Measurements from ENCODE around the gene TICAM1.

Gene TICAM1

GRCh38 chr19:4773047-4773640, 58.4 kb downstream of the TICAM1 start:
- Histone ChIP-seq H3K27ac (ENCODE audit: low read depth, low read length) (no peak overlapping the region), H3K9ac (ENCODE audit: low read depth in 1 of 2, low read length in 2 of 2) (no peak overlapping the region), H3K9me3 (ENCODE audit: control insufficient read depth in 1 of 2, low read length in 2 of 2) (no peaks in the 10 kb centered on the region), H3K27me3 (ENCODE audit: control insufficient read depth in 1 of 2, insufficient read depth in 2 of 2, low read length in 2 of 2) (peaks cover 0 to 3% of the 10 kb centered on the region in 2 donors), H3K36me3 (ENCODE audit: control insufficient read depth in 1 of 2, insufficient read depth in 2 of 2, low read length in 2 of 2) (no peaks in the 10 kb centered on the region), H3K4me1 (ENCODE audit: control insufficient read depth in 1 of 2, insufficient read depth in 2 of 2, low read length in 2 of 2) (no peaks in the 10 kb centered on the region), H3K4me3 (ENCODE audit: low read depth in 1 of 2, low read length in 2 of 2) (no peak overlapping the region)

GRCh38 chr19:4772566-4772965, 58.9 kb downstream of the TICAM1 start:
- no peaks in the 10 kb centered on the region for H3K36me3 ChIP-seq (ENCODE audit: control insufficient read depth in 1 of 2, insufficient read depth in 2 of 2, low read length in 2 of 2)
- H3K4me1 ChIP-seq (ENCODE audit: control insufficient read depth in 1 of 2, insufficient read depth in 2 of 2, low read length in 2 of 2): no peaks in the 10 kb centered on the region
- no peak overlapping the region for H3K27ac ChIP-seq (ENCODE audit: low read depth, low read length)
- peaks cover 0 to 3% of the 10 kb centered on the region in 2 donors for H3K27me3 ChIP-seq (ENCODE audit: control insufficient read depth in 1 of 2, insufficient read depth in 2 of 2, low read length in 2 of 2)
- H3K9ac ChIP-seq (ENCODE audit: low read depth in 1 of 2, low read length in 2 of 2): no peak overlapping the region
- H3K4me3 ChIP-seq (ENCODE audit: low read depth in 1 of 2, low read length in 2 of 2): no peak overlapping the region
- H3K9me3 ChIP-seq (ENCODE audit: control insufficient read depth in 1 of 2, low read length in 2 of 2): no peaks in the 10 kb centered on the region

GRCh38 chr19:4768934-4769777, 62.4 kb downstream of the TICAM1 start:
- Histone ChIP-seq H3K9ac (ENCODE audit: low read depth in 1 of 2, low read length in 2 of 2) (no peak overlapping the region), H3K9me3 (ENCODE audit: control insufficient read depth in 1 of 2, low read length in 2 of 2) (no peaks in the 10 kb centered on the region), H3K36me3 (ENCODE audit: control insufficient read depth in 1 of 2, insufficient read depth in 2 of 2, low read length in 2 of 2) (no peaks in the 10 kb centered on the region), H3K27me3 (ENCODE audit: control insufficient read depth in 1 of 2, insufficient read depth in 2 of 2, low read length in 2 of 2) (peaks cover 0 to 3% of the 10 kb centered on the region in 2 donors), H3K4me1 (ENCODE audit: control insufficient read depth in 1 of 2, insufficient read depth in 2 of 2, low read length in 2 of 2) (no peaks in the 10 kb centered on the region), H3K27ac (ENCODE audit: low read depth, low read length) (no peak overlapping the region), H3K4me3 (ENCODE audit: low read depth in 1 of 2, low read length in 2 of 2) (no peak overlapping the region)

All from duodenal mucosa (tissue), 2 donors.